Measurements from ENCODE around the gene UBE2O.

DNA sequence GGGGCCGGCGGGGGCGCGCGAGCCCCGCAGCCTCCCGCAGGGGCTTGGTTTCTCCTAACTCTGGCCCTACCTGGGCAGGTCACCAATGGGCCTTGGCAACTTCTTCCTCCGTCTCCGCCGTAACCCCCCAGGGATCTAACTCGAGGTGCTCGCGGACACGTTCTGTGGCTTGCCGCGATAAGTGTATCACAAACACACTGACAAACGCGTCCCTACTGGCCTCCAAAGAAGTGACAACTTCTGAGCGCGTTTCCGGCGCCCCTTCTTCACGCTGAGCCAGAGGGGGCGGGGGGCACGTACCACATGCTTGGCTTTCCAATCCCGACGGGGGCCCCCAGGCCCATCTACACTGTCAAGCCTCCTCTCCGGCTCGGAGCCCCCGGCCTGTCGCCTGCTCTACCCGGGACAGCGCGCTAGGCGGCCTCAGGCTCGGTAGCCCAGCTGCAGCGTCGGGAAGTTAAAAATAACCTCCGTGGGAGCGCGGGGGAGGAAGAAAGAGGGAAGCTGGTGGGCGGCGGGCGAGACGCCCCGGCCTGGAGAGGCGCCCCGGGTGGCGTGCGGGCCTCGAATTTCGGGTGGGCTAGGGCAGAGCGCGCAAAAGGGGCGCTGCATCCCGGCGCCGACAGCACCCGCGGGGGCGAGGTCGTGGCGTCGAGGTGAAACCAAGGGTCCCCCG lies 69.3 kb downstream of the UBE2O start:
- TF ChIP-seq, protein P1, sequence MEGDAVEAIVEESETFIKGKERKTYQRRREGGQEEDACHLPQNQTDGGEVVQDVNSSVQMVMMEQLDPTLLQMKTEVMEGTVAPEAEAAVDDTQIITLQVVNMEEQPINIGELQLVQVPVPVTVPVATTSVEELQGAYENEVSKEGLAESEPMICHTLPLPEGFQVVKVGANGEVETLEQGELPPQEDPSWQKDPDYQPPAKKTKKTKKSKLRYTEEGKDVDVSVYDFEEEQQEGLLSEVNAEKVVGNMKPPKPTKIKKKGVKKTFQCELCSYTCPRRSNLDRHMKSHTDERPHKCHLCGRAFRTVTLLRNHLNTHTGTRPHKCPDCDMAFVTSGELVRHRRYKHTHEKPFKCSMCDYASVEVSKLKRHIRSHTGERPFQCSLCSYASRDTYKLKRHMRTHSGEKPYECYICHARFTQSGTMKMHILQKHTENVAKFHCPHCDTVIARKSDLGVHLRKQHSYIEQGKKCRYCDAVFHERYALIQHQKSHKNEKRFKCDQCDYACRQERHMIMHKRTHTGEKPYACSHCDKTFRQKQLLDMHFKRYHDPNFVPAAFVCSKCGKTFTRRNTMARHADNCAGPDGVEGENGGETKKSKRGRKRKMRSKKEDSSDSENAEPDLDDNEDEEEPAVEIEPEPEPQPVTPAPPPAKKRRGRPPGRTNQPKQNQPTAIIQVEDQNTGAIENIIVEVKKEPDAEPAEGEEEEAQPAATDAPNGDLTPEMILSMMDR (IDR thresholded peaks at IDR 0.05): peak in 1 of 3 donors; percentile 35
- no peak for TF ChIP-seq EP300 (IDR thresholded peaks at IDR 0.05)

All from ovary (tissue), 3 donors.